OCI-LY1 (cell line): ENCODE measurements around the gene NCCRP1.

Experiments
- H2AFZ ChIP-seq: fragments of 200-600 bp; sonication (generic), shearing (Covaris generic); 2 replicates; pipeline ENCODE4 v1.6.0; 2014; ENCODE audit warnings: antibody characterized with exemption, mild to moderate bottlenecking, low read length
- H3F3A ChIP-seq: fragments of 200-600 bp; sonication (generic), shearing (Covaris generic); 2 replicates; pipeline ENCODE4 v1.6.0; 2014; ENCODE audit warnings: mild to moderate bottlenecking, antibody characterized with exemption, low read length, moderate library complexity; ENCODE audit not compliant: insufficient read depth
- H3K27ac ChIP-seq: fragments of 200-600 bp; sonication (generic); 2 replicates; pipeline ENCODE4 v1.5.1; 2014; ENCODE audit warnings: low read length, mixed run types, mild to moderate bottlenecking, low read depth; ENCODE audit not compliant: poor library complexity, severe bottlenecking
- H3K27me3 ChIP-seq: fragments of 200-600 bp; sonication (generic); 2 replicates; pipeline ENCODE4 v1.6.0; 2014; ENCODE audit warnings: antibody characterized with exemption, mild to moderate bottlenecking, low read length, moderate library complexity; ENCODE audit not compliant: insufficient read depth
- H3K36me3 ChIP-seq: fragments of 200-600 bp; sonication (generic); 2 replicates; pipeline ENCODE4 v1.6.1; 2014; ENCODE audit warnings: mild to moderate bottlenecking, antibody characterized with exemption, low read length, moderate library complexity, mixed read lengths; ENCODE audit not compliant: insufficient read depth
- H3K4me1 ChIP-seq: fragments of 200-600 bp; sonication (generic); 2 replicates; pipeline ENCODE4 v1.5.1; 2014; ENCODE audit warnings: mild to moderate bottlenecking, low read length, moderate library complexity; ENCODE audit not compliant: insufficient read depth, severe bottlenecking
- H3K4me2 ChIP-seq: fragments of 200-600 bp; sonication (generic), shearing (Covaris generic); 2 replicates; pipeline ENCODE4 v1.6.1; 2014; ENCODE audit warnings: low read length
- H3K4me3 ChIP-seq: fragments of 200-600 bp; sonication (generic); 2 replicates; pipeline ENCODE4 v1.5.1; 2014; ENCODE audit warnings: low read length, low read depth, mild to moderate bottlenecking, mixed read lengths; ENCODE audit not compliant: poor library complexity, severe bottlenecking
- H3K79me2 ChIP-seq: fragments of 200-600 bp; shearing (Covaris generic); 2 replicates; pipeline ENCODE4 v1.6.1; 2016; ENCODE audit warnings: mixed run types, low read length, mixed read lengths; ENCODE audit not compliant: insufficient read depth
- H3K9ac ChIP-seq: fragments of 200-600 bp; sonication (generic), shearing (Covaris generic); 2 replicates; pipeline ENCODE4 v1.6.1; 2014; ENCODE audit warnings: mild to moderate bottlenecking, low read length, mixed read lengths
- H3K9me2 ChIP-seq: fragments of 200-600 bp; sonication (generic), shearing (Covaris generic); 2 replicates; pipeline ENCODE4 v1.6.1; 2014; ENCODE audit warnings: low read depth, mild to moderate bottlenecking, low read length, mixed read lengths
- H3K9me3 ChIP-seq: fragments of 200-600 bp; shearing (Covaris generic); 2 replicates; pipeline ENCODE4 v1.6.1; 2014; ENCODE audit warnings: low read length, mixed read lengths
- H4K20me1 ChIP-seq: fragments of 200-600 bp; sonication (generic), shearing (Covaris generic); 2 replicates; pipeline ENCODE4 v1.6.0; 2016; ENCODE audit warnings: mild to moderate bottlenecking, low read length; ENCODE audit not compliant: insufficient read depth
- CTCF ChIP-seq: fragments of 200-600 bp; sonication (generic), shearing (Covaris generic); IDR thresholded peaks from 2 replicates; pipeline ENCODE4 v1.5.1; 2017; ENCODE audit warnings: mild to moderate bottlenecking, antibody characterized with exemption, low read length, moderate library complexity, mixed read lengths
- EZH2 ChIP-seq: fragments of 200-600 bp; sonication (generic), shearing (Covaris generic); IDR thresholded peaks from 2 replicates; pipeline ENCODE4 v1.8.0; 2017; ENCODE audit warnings: borderline replicate concordance, mixed run types, mild to moderate bottlenecking, antibody characterized with exemption, low read length, moderate library complexity, mixed read lengths

The NCCRP1 gene

GRCh38 chr19:39251081-39251480, 54.3 kb downstream of the NCCRP1 start:
- Histone ChIP-seq H3K4me1 (no peaks in the 10 kb centered on the region), H3K4me3 (no peak overlapping the region), H3K36me3 (no peaks in the 10 kb centered on the region), H3F3A (no peaks in the 10 kb centered on the region), H3K9me3 (no peaks in the 10 kb centered on the region), H3K79me2 (no peaks in the 10 kb centered on the region), H2AFZ (no peak overlapping the region), H4K20me1 (no peaks in the 10 kb centered on the region), H3K27me3 (no peaks in the 10 kb centered on the region; the same call in 1 of the 2 replicates), H3K4me2 (no peak overlapping the region), H3K9ac (no peak overlapping the region), H3K9me2 (no peaks in the 10 kb centered on the region), H3K27ac (no peak overlapping the region)
- TF ChIP-seq CTCF, result no peak
- TF ChIP-seq EZH2, result no peak
